ENCODE data around the gene ANKMY1.

The ANKMY1 gene

DNA sequence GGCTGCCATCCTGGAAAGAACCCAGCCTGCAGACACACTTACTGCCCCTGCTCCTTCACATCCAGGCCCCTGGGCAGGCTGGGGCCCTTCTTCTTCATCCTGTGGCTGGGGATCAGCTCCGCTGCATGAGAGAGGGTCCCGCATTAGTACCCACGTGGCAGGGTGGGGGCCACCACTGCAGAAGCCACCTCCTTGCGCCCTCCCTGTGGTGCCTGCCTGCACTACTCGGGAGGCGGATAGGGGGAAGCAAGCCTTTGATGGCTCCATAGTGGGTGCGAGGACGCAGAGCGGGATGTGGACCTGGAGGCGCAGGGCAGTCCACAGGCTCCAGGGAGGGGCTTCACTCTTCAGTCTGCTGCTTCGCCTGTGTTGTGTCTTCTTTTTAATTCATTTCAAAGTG, 75.6 kb downstream of the ANKMY1 start:
- Histone ChIP-seq H3K36me3 (ENCODE audit: insufficient read depth) (no peaks in the 10 kb centered on the region), H2AFZ (ENCODE audit: low read depth) (no peak overlapping the region)

DNA sequence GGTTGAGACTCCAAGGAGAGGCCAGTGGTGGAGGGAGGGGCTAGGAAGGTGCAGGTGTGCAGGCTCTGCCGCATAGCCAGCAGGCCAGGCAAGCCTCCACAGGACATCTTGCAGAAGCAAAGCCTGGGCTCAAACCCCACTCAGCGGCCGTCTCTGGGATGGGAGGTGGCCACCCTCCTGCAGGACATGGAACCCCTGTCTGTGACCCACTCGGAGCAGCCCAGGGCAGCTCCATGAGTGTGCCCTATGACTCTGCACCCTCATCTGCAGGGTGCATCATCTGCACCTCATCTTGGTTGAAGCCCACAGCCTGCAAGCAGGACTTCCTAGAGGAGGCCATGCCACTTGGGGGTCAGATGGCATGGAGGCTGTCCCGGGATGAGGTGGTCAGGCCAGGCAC, 76.1 kb downstream of the ANKMY1 start:
- no peak overlapping the region for H3K27ac ChIP-seq
- no peak for TF ChIP-seq CTCF (conservative IDR thresholded peaks at IDR 0.05; ENCODE audit: low read depth, low read length)
- H4K20me1 ChIP-seq (ENCODE audit: insufficient read depth) = no peaks in the 10 kb centered on the region
- no peaks in the 10 kb centered on the region for H3K27me3 ChIP-seq (ENCODE audit: insufficient read depth, low read depth)
- H3K36me3 ChIP-seq (ENCODE audit: insufficient read depth) = no peaks in the 10 kb centered on the region
- H3K4me2 ChIP-seq = no peak overlapping the region
- H3K4me1 ChIP-seq (ENCODE audit: low read depth, poor library complexity, severe bottlenecking) = no peaks in the 10 kb centered on the region
- no peak overlapping the region for H3K4me3 ChIP-seq (IDR thresholded peaks at IDR 0.05; ENCODE audit: insufficient read depth, low read depth, low read length)
- H3K9ac ChIP-seq = no peak overlapping the region
- no peak overlapping the region for H2AFZ ChIP-seq (ENCODE audit: low read depth)
- no peaks in the 10 kb centered on the region for H3K79me2 ChIP-seq (ENCODE audit: insufficient read depth, low read depth)

More for the DNA sequence above, 75.6 kb downstream of the ANKMY1 start:
- Histone ChIP-seq H3K4me2 (no peak overlapping the region), H4K20me1 (ENCODE audit: insufficient read depth) (no peaks in the 10 kb centered on the region), H3K4me3 (IDR thresholded peaks at IDR 0.05; ENCODE audit: insufficient read depth, low read depth, low read length) (no peak overlapping the region), H3K27me3 (ENCODE audit: insufficient read depth, low read depth) (no peaks in the 10 kb centered on the region), H3K9ac (no peak overlapping the region), H3K4me1 (ENCODE audit: low read depth, poor library complexity, severe bottlenecking) (no peaks in the 10 kb centered on the region), H3K79me2 (ENCODE audit: insufficient read depth, low read depth) (no peaks in the 10 kb centered on the region), H3K27ac (no peak overlapping the region)
- no peak for TF ChIP-seq CTCF (conservative IDR thresholded peaks at IDR 0.05; ENCODE audit: low read depth, low read length)

DNA sequence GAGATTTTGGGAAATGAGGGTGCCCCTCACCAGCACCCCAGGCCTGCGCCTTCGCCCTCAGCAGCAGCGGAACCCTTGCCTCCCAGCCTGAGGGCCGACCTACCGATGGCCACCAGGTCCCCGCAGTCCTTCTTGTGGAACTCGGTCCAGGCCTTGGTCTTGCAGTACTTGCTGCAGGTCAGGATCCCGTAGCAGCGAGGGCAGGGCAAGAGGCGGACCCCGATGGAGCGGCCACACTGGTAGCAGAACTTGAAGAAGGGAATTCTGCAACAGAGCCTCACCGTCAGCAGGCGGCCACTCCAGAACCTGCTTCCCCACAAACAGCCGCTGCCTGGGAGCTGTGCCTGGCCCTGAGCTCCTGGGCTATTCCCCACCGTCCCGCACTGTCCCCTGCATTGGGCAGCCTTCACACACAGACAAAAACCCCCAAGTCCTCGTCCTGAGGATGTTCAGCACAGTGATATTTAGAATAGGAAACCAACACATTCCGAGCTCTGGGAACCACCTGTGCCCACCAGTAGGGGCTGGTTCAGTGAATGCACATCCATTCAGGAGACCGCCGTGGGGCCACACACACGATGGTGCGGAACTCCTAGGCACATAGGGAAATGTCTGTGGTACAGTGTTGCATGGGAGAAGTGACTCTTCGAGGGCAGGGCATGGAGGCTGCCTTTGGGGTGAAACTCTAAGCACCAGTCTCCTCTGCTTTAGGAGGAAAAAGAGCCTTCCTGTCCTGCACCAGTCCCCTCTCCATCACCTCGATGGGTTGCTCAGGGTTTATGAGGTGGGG, 76.8 kb downstream of the ANKMY1 start:
- Histone ChIP-seq H2AFZ (ENCODE audit: low read depth) (no peak overlapping the region), H3K79me2 (ENCODE audit: insufficient read depth, low read depth) (no peaks in the 10 kb centered on the region), H3K4me1 (ENCODE audit: low read depth, poor library complexity, severe bottlenecking) (no peaks in the 10 kb centered on the region), H3K4me3 (IDR thresholded peaks at IDR 0.05; ENCODE audit: insufficient read depth, low read depth, low read length) (no peak overlapping the region), H3K36me3 (ENCODE audit: insufficient read depth) (no peaks in the 10 kb centered on the region), H3K27me3 (ENCODE audit: insufficient read depth, low read depth) (no peaks in the 10 kb centered on the region), H4K20me1 (ENCODE audit: insufficient read depth) (no peaks in the 10 kb centered on the region), H3K4me2 (no peak overlapping the region), H3K27ac (no peak overlapping the region), H3K9ac (no peak overlapping the region)
- TF ChIP-seq CTCF (conservative IDR thresholded peaks at IDR 0.05; ENCODE audit: low read depth, low read length) = no peak

DNA sequence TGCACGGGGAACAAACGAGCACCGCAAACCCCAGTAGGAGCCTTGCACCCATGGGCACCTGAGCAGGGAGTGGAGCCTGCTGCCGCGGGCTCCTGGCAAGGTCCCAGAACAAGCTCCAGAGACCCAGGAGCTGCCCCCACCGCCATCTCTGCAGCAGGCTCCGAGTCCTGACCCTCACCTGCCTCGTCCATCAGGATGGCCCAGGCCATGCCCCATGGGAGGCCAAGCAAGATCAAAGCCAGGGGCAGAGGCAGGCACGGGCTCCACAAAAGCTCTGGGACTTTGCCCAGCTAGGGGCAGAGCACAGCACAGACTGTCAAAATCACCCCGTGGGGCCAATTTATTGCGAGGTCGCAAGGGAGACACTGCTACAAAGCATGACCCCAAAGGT, 78.7 kb downstream of the ANKMY1 start:
- Histone ChIP-seq H4K20me1 (ENCODE audit: insufficient read depth) (no peaks in the 10 kb centered on the region), H2AFZ (ENCODE audit: low read depth) (no peak overlapping the region), H3K27ac (no peak overlapping the region), H3K79me2 (ENCODE audit: insufficient read depth, low read depth) (no peaks in the 10 kb centered on the region), H3K9ac (no peak overlapping the region), H3K4me1 (ENCODE audit: low read depth, poor library complexity, severe bottlenecking) (no peaks in the 10 kb centered on the region), H3K4me3 (IDR thresholded peaks at IDR 0.05; ENCODE audit: insufficient read depth, low read depth, low read length) (no peak overlapping the region), H3K36me3 (ENCODE audit: insufficient read depth) (no peaks in the 10 kb centered on the region), H3K4me2 (no peak overlapping the region), H3K27me3 (ENCODE audit: insufficient read depth, low read depth) (no peaks in the 10 kb centered on the region)
- no peak for TF ChIP-seq CTCF (conservative IDR thresholded peaks at IDR 0.05; ENCODE audit: low read depth, low read length)
